GM21576 (cell line): ENCODE results near the gene ATG7.

Experiments
- ATAC-seq: cut with Tn5 transposase; IDR thresholded peaks from one replicate; pipeline ENCODE4 v1.9.1; 2021; ENCODE audit warnings: mild to moderate bottlenecking, moderate library complexity; ENCODE audit not compliant: unreplicated experiment

ATG7 gene

DNA sequence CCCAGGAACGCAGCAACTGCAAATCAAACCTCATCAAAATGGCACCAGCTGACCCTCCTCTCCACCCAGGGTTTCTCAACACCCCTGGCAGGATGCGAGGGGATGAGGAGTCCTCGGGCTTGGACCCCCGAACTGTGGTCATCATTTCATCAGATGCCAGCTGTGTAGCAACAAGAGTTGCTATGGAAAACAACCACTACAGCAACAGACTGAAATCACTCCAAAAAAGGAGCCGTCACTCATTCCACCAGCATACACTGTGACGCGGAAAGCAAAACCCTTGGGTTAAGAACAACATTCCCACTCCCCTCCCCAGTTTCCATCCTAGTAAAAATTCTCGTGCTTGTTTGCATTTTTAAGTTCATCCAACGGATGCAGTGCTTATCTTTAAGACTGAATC is 331.4 kb downstream of the ATG7 start:
- no peak for ATAC-seq

DNA sequence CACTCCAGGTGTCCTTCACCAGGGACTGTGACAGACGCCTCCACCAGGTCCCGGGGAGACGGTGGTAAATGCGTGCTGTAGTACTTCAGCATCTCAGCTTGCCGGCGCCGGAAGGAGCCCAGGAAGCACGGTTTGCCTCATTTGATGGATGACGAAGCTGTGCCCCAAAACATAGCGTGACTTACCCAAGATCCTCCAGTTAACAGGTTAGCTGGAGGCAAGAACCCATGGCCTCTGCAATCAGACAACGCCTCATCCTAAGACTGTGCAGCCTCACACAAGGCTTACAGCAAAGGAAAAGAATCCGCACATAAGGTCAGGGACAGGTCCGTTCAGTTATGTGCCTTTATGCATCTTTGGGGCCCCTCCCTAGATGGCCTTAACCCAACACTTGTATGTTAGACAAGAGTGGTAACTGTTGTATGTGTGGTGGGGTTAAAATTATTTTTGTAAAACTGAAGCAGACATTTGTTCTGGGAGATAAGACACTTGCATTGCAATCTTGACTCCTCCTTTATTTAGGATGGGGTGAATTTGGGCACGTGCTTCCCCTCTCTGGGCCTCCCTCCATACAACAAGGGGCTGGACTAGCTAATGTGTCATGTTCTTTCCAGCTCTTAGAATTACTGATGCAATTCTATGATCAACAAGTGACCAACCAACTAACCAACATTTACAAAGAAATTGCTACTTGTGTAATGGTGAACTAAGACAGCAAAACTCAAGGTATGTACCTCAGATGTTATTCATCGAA is 332.1 kb downstream of the ATG7 start:
- ATAC-seq = no peak

DNA sequence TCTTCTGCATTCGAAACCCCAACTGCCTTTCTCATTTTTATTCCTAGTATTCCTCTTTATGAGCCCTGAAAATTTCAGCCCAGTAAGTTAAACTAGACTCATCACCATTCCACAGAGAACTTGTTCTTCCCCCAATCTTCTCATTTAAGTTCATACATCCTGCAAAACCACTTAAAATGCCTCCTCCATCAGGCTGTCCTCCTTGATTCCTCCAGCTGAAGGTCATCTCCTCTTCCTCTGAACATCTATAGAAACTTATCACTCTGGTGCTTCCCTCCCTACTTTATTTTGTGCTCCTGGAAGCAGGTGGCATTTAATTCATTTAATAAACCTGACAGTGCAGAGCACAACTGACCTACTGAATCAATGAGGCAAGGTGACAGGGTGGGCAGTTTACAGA is 333.2 kb downstream of the ATG7 start:
- ATAC-seq = no peak

DNA sequence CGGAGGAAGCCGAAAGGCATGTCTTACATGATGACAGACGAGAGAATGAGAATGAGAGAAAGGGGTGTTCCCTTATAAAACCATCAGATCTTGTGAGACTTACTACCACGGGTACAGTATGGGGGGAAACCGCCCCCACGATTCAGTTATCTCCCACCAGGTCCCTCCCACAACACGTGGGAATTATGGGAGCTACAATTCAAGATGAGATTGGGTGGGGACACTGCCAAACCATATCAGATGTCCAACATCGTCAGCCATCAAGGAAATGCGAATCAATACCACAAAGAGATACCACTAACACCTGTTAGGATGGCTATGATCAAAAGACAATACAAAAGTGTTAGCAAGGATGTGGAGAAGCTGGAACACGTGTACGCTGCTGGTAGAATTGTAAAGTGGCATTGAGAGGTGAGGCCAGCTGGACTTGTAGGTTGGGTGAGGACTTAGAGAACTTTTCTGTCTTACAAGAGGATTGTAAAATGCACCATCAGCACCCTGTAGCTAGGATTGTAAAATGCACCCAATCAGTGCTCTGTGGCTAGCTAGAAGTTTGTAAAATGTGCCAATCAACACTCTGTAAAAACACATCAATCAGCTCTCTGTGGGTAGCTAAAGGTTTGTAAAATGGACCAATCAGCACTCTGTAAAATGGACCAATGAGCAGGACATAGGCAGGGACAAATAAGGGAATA is 334.0 kb downstream of the ATG7 start:
- ATAC-seq = no peak

DNA sequence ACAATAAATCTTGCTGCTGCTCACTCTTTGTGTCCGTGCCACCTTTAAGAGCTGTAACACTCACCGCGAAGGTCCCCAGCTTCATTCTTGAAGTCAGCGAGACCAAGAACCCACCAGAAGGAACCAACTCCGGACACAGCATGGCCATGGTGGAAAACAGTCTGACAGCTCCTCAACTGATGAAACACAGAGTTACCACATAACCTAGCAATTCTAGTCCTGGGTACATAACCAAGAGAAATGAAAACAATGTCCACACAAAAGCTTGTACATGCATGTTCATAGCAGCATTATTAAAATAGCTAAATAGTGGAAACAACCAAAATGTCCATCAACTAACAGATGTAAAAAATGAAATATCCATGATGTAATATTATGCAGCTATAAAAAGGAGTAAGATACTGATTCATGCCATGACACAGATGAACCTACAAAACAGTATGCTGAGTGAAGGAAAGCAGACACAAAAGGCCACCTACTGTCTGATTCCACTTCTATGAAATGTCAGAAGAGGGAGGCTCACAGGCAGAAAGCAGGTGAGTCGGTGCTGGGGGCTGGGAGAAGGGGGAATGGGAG is 334.8 kb downstream of the ATG7 start:
- ATAC-seq = no peak
